GM18907 (cell line): Measurements from ENCODE around the gene EEF1G.
"Not testable (repeated sequence)": the region's sequence is repeated elsewhere in the genome, so short reads cannot be mapped to it uniquely, and the experiment has no call there.

Experiments used
- ATAC-seq: cut with Tn5 transposase; IDR thresholded peaks from one replicate; pipeline ENCODE4 v1.9.1; 2021; ENCODE audit warnings: mild to moderate bottlenecking, moderate library complexity; ENCODE audit not compliant: unreplicated experiment

EEF1G gene

DNA sequence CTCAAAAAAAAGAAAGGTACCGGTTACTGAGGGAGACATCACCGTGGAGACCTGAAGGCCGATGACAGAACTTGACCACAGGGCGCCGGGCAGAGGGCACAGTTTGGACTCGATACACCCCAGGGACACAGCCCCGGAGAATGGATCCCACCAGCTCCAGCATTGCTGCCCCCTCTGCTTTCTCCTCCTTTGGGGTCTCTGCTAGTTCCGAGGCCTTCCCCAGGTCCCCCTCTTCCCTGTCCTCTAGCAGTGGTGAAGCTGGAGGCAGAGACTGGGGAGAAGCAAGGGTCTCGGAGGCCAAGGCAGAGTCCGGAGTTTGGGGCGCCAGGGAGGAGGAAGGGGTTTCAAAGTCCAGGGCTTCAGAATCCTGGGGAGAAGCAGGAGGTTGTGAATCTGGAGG lies 4.8 kb upstream of the EEF1G start:
- no peak for ATAC-seq

DNA sequence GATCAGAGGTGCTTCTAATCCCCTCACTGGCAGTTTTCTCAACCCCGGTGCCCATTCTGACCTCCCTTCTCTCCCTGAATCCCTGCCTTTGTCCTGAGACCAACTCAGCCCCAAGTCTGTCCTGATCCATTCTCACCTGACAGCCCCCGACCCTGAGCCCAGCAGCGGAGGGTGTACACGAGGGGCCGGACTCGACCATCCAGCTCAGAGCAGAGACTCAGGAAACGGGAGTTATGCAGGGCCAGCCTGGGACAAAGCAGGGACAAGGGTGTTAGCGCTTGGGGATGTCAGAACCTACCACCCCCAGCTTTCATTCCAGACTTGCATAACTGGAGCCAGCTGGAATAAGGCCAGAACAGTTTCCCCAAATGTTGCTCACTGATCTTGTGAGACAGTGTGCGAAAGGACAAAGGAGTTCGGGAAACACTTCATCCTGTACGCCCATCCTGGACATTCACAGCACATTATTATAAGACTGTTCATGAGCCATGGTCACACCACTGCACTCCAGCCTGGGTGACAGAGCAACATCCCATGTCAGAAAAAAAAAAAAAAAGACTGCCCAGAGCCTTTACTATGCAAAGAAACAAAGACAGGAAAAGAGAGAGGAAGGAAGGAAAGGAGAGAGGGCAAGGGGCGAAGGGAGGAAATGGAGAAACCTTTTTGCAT lies 3.5 kb upstream of the EEF1G start:
- ATAC-seq = no peak

DNA sequence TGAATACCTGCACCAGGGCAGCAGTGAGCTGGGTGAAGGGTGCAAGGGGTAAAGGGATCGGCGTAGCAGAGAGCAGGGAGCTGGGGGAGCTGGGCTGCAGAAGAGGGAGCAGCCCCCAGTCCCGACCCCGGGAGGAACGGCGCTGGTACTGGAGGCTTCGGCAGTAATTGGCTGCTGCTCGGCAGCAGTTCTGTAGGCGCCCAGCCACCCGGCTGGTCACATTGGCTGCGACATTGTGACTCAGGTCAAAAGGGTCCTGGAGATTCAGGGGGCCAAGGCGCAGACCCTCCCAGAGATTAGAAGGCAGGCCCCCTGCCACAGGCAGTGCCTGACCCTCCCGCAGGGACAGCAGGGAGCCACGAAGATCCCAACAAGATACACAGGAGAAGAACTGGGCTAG lies 2.1 kb upstream of the EEF1G start:
- ATAC-seq = no peak

- no peak for ATAC-seq
Measured at GRCh38 chr11:62575156-62575555, 1.5 kb upstream of the EEF1G start.

- ATAC-seq = peak; percentile 19
Measured at GRCh38 chr11:62574363-62575071, 826 bp upstream of the EEF1G start.

DNA sequence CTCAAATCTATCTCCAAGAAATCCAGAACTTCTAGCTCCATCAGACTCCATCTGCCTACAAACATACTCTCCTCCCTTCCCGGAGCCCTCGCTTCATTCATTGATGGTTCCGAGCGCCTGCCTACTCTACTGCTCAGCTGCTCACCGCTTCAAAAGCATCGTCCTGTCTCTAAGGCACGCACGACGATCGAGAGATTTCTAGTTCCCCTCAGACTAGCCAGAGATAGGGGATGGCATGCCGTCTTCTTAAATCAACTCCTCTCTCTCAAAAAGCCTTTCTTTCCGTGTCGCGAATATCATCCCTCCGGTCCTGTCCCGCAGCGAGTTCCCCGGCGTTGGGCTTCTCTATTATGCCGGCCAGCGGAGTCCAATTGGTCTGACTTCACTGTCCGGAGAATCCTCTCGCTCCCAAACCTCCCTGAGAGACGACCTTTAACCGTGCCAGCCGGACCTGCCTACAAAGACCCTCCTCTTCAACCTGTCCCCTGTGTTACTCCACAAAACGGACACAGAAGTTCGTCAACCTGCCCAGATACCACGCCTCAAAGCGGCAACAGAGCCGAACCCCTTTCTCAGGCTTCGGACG lies 592 bp downstream of the EEF1G start:
- ATAC-seq = no peak

DNA sequence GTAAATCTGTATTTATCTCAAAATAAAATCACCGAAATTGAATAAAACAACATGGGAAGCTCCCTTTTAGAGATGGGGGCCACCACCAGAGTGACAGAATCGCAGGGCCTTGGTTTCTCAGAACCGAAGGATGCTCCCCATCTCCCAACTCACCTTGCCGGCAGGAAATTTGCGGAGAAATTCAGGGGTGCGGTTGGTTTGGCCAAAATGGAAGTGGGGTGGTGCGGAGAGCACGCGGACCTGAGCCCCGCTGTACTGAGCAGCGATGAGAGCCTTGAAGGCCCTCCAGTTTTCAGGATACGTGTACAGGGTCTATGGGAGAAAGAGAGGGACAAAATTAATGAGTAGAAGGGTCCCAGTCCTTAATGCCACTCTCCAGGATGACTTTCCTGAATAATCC lies 1.3 kb downstream of the EEF1G start:
- ATAC-seq = no peak

DNA sequence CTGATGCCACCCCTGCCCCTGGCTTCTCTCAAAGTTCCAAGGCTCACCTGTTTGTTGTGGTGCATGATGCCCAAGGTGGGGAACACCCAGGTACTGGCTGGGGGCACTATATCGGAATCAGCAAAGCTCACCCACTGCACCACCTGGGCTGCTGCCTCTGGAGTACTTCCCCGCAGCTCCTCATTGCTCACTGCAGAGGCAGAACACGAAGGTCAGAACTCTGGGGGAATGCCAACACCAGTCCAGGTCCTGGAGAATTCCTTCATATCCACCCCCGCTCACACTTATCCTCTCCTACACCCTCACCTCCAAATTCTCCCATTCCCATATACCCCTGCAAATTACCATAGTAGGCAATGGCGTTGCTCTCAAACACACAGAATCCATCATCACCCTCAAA lies 2.2 kb downstream of the EEF1G start:
- not testable (repeated sequence) for ATAC-seq

DNA sequence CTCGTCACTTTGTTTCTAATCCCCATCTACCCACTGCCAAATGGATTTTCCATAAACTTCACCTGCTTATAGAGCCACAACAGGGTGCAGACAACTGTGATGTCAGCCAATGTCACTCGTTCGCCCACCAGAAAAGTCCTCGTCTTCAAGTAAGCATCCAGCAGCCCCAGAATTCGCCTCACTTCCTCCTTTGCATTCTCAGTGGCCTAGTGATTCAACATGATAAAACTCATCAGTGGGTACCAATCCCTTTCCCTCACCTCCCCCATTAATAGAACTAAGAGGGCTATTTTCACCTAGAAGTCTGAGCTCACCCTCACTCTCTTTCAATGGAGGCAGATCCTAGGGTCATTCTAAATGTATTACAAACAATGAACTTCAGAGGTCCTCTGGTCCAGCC lies 2.8 kb downstream of the EEF1G start:
- ATAC-seq = not testable (repeated sequence)

GRCh38 chr11:62569611-62570010 lies 4.1 kb downstream of the EEF1G start:
- no peak for ATAC-seq

- no peak for ATAC-seq
Measured at GRCh38 chr11:62567018-62567633, 6.6 kb downstream of the EEF1G start.

DNA sequence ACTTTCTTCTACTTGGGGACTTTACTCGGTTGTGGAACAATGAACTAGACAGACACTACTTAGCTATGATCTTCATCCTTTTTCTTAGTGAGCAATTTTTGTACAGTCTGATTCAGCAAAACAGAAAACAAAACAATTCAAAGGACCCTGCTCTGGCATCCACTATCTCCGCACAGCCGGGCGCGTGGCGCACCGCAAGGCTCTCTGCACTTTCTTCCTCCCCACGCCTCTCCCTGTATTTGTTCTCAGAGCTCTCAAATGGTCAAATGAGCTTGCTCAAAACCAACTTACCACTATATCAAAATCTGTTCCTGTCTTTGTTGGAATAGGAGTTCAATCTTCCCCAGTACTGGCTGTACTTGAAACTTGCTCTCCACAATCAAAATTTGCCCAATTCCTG lies 7.4 kb downstream of the EEF1G start:
- ATAC-seq = no peak

GRCh38 chr11:62565100-62565802 lies 8.4 kb downstream of the EEF1G start:
- no peak for ATAC-seq

GRCh38 chr11:62561677-62562230 lies 11.9 kb downstream of the EEF1G start:
- not testable (repeated sequence) for ATAC-seq

- no peak for ATAC-seq
Measured at GRCh38 chr11:62560566-62561103, 13.1 kb downstream of the EEF1G start.

GRCh38 chr11:62559626-62560025 lies 14.1 kb downstream of the EEF1G start:
- ATAC-seq = not testable (repeated sequence)

DNA sequence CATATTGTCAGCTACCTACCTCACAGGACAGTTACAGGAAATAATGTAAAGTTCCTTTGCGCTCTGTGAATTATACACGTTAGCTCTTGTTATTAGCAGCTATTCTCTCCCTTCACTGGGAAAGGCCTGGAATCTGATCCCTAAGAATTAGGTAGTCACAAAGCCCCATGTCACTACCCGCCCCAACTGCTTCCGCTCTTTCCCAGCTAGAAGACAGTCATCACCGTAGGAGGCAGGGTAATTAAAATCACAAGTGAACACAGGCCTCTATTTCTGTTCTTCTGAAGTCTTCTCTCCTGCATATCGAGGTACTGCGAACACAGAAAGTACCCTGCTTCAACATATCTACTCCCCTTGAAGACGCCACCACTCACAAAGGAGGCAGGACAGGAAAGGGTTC lies 14.5 kb downstream of the EEF1G start:
- ATAC-seq = no peak

DNA sequence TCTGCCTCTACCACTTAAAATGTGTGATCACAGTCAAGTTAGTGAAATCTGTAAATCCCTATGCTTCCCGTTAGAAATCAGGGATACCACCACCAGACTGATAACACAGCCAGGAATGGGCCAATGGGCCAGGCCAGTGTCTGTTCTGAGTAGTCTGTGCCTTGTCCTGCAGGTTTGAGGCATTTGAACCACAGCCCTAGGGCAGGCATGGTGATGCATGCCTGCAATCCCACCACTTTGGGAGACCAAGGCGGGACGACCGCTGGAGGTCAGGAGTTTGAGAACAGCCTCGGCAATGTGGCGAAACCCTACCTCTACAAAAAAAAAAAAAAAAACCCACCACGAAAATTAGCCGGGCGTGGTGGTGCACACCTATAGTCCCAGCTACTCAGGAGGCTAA lies 15.0 kb downstream of the EEF1G start:
- ATAC-seq = no peak

DNA sequence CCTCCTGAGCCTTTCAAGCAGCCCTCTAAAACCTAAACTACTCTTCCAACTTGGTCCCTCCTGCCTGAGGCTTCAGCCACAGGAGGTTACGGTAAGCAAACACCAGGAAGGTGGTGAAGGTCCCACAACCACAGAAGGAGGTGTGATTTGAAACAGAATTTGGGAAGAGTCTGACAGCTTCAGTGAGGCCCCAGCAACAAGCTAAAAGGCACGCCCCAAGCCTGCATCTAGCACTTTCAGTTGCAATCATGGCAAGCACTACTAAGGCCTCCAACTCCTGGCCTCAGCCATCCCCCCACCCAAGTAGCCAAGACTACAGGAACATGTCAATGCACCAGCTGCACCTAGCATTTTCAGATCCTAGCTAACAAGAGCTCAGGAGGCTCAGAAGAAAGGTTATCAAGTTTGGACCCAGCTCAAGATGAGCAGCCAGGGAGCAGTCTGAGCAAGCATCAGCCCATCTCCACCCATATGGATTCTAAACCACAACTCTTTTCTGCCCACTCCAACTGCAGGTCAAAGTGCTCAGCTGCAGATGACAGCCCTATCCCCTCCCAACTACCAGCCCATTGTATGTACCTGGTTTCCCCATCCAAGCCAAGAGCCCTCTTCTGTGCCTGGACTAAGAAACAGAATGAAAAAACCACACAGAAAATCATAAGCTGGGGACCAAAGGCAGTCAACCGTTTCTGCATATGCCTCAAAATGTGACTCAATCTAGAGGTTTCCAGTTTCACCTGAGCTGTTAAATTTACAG lies 16.6 kb downstream of the EEF1G start:
- ATAC-seq = peak; percentile 24
